HG03045 (cell line): Measurements from ENCODE around the gene SZT2.

Experiments used
- ATAC-seq: cut with Tn5 transposase; IDR thresholded peaks from one replicate; pipeline ENCODE4 v1.9.1; 2021; ENCODE audit warnings: mild to moderate bottlenecking, moderate library complexity; ENCODE audit not compliant: unreplicated experiment

Gene SZT2

GRCh38 chr1:43389326-43390313, at the start of gene SZT2, which contains the start of gene MED8:
Gene SZT2 (plus strand): TSS chr1:43389899. CDS start chr1:43389969, 70 bp downstream.
Gene MED8 (minus strand): TSS chr1:43389800. CDS start chr1:43389764, 36 bp downstream.
- peak; percentile 89 for ATAC-seq

- ATAC-seq = no peak
Observed at GRCh38 chr1:43340559-43340958, 49.1 kb upstream of the SZT2 start.

GRCh38 chr1:43344267-43344850, 45.3 kb upstream of the SZT2 start:
- ATAC-seq = no peak

- no peak for ATAC-seq
Observed at GRCh38 chr1:43345120-43345519, 44.6 kb upstream of the SZT2 start.

GRCh38 chr1:43346636-43347035, 43.1 kb upstream of the SZT2 start:
- no peak for ATAC-seq

GRCh38 chr1:43348343-43348808, 41.3 kb upstream of the SZT2 start:
- ATAC-seq = no peak

- peak; percentile 71 for ATAC-seq
Observed at GRCh38 chr1:43348809-43349593, 40.7 kb upstream of the SZT2 start.

GRCh38 chr1:43349594-43350306, 39.9 kb upstream of the SZT2 start:
- ATAC-seq = no peak

GRCh38 chr1:43350976-43351375, 38.7 kb upstream of the SZT2 start:
- no peak for ATAC-seq

GRCh38 chr1:43351421-43352350, 38.0 kb upstream of the SZT2 start:
- no peak for ATAC-seq

GRCh38 chr1:43352351-43352705, 37.4 kb upstream of the SZT2 start:
- no peak for ATAC-seq

- no peak for ATAC-seq
Observed at GRCh38 chr1:43352881-43353280, 36.8 kb upstream of the SZT2 start.

- ATAC-seq = no peak
Observed at GRCh38 chr1:43354471-43354870, 35.2 kb upstream of the SZT2 start.

GRCh38 chr1:43354936-43355335, 34.8 kb upstream of the SZT2 start:
- no peak for ATAC-seq

GRCh38 chr1:43357251-43357650, 32.4 kb upstream of the SZT2 start:
- no peak for ATAC-seq

- peak; percentile 4 for ATAC-seq
Observed at GRCh38 chr1:43358121-43358745, 31.5 kb upstream of the SZT2 start.

GRCh38 chr1:43358746-43359693, 30.7 kb upstream of the SZT2 start, which contains the start of gene CDC20:
Gene CDC20 (plus strand): TSS chr1:43358981. CDS start chr1:43359216, 235 bp downstream.
- peak; percentile 93 for ATAC-seq

GRCh38 chr1:43359696-43360095, 30.0 kb upstream of the SZT2 start:
- no peak for ATAC-seq
